ENCODE measurements around the gene CEBPZ. TPM values are rescaled to one million over a fixed set of nuclear protein-coding genes. Genes with fewer than 3 reads are reported as not detected.
"Not testable (repeated sequence)": the region's sequence is repeated elsewhere in the genome, so short reads cannot be mapped to it uniquely, and the experiment has no call there.

The CEBPZ gene
- total and polyA plus RNA-seq, 2 donors from 2014 or later: 45.5 to 55.9 TPM

DNA sequence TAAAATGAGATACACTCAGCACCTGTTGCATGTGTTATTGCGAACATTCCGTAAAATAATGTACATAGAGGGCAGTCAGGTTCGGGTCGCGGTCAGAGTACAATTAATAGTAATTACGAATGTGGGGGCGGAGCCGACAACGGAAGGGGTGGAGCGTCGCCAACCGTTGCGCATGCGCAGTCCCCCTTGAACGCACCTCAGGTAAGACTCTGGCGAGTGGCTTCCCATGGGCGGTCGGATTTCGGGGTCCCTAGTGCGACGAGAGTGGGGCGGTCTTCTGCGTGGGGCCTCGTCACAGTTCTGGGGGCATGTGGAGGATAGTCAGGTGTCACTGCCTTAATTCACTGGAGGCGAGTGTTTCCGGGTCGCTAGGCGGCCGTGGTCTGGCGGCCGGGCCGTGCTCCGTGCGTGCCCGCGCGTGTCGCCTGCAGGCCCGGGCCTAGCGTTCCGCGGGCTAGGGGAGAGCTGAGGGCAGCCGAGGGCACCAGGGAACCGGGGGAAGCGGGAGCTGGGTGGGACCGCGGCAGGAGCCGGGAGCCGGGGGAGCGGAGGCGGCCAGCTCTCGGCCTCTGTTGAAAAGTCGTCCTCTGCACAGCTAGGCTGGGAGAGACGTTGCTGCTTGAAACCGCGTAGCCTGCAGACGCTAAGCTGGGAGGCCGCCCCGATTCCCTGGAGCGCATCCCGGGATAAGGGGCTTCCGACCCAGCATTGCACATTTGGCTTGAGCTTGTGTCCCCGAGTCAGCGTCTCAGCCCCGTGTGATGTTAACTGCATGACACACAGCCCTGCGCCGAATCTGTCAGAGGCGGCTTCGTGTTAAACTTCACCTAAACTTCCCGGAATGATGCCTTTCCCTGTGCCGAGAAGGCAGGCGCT is 34.8 kb downstream of the CEBPZ start, which contains the start of gene CEBPZOS:
TSS of gene CEBPZOS (plus strand) at position 177 of the 876 bp plus-strand sequence. CDS start 3,209 bp downstream, outside the sequence.
- Histone ChIP-seq H3K4me1 (ENCODE audit: control insufficient read depth in 2 of 3, insufficient read depth in 2 of 3, low read depth in 1 of 3, low read length in 3 of 3) (peaks cover 0 to 4% (median 0%) of the 10 kb centered on the region in 3 donors), H3K9me3 (ENCODE audit: control insufficient read depth in 2 of 3, insufficient read depth in 1 of 3, low read length in 3 of 3) (no peaks in the 10 kb centered on the region), H3K4me3 (ENCODE audit: low read length in 3 of 3) (peak within 1 kb of the TSS; percentile 65 to 97 (median 91)), H3K27ac (ENCODE audit: low read depth in 2 of 2, low read length in 2 of 2) (peak within 1 kb of the TSS; percentile 93 to 98), H3K36me3 (ENCODE audit: control insufficient read depth in 2 of 3, insufficient read depth in 3 of 3, low read length in 3 of 3) (peaks cover 2 to 5% (median 4%) of the 10 kb centered on the region in 3 donors), H3K27me3 (ENCODE audit: control insufficient read depth, insufficient read depth, low read length) (no peaks in the 10 kb centered on the region), H3K9ac (ENCODE audit: low read length in 3 of 3) (peak within 1 kb of the TSS; percentile 77 to 93 (median 82))
- intact Hi-C loops (cut with DNase I): no loop called here
- FAIRE-seq: no peak
- TF ChIP-seq, protein P1, sequence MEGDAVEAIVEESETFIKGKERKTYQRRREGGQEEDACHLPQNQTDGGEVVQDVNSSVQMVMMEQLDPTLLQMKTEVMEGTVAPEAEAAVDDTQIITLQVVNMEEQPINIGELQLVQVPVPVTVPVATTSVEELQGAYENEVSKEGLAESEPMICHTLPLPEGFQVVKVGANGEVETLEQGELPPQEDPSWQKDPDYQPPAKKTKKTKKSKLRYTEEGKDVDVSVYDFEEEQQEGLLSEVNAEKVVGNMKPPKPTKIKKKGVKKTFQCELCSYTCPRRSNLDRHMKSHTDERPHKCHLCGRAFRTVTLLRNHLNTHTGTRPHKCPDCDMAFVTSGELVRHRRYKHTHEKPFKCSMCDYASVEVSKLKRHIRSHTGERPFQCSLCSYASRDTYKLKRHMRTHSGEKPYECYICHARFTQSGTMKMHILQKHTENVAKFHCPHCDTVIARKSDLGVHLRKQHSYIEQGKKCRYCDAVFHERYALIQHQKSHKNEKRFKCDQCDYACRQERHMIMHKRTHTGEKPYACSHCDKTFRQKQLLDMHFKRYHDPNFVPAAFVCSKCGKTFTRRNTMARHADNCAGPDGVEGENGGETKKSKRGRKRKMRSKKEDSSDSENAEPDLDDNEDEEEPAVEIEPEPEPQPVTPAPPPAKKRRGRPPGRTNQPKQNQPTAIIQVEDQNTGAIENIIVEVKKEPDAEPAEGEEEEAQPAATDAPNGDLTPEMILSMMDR (IDR thresholded peaks at IDR 0.05; ENCODE audit: borderline replicate concordance, extremely low read depth, insufficient read depth): no peak
- DNase-seq: peak; percentile 88 to 94 (median 92)

DNA sequence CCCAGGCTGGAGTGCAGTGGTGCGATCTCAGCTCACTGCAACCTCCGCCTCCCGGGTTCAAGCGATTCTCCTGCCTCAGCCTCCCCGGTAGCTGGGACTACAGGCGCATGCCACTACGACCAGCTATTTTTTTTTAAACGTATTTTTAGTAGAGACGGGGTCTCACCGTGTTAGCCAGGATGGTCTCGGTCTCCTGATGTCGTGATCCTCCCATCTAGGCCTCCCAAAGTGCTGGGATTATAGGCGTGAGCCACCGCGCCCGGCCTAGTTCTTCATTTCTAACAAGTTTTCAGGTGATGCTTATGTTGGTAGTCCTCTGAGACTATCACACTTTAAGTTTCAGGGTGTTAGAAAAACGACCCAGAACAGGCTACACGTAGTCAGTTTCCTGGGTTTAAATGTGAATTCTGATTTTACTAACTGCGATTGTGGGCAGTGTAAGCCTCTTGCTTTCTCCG is 35.5 kb downstream of the CEBPZ start:
- peak overlapping the region; percentile 93 to 98 for H3K27ac ChIP-seq (ENCODE audit: low read depth in 2 of 2, low read length in 2 of 2)
- H3K4me3 ChIP-seq (ENCODE audit: low read length in 3 of 3): peak overlapping the region; percentile 65 to 97 (median 91)
- H3K9me3 ChIP-seq (ENCODE audit: control insufficient read depth in 2 of 3, insufficient read depth in 1 of 3, low read length in 3 of 3); intact Hi-C loops (cut with DNase I); H3K4me1 ChIP-seq (ENCODE audit: control insufficient read depth in 2 of 3, insufficient read depth in 2 of 3, low read depth in 1 of 3, low read length in 3 of 3); DNase-seq; H3K27me3 ChIP-seq (ENCODE audit: control insufficient read depth, insufficient read depth, low read length); H3K36me3 ChIP-seq (ENCODE audit: control insufficient read depth in 2 of 3, insufficient read depth in 3 of 3, low read length in 3 of 3); FAIRE-seq: not testable (repeated sequence)
- peak overlapping the region in 2 of 3 donors; percentile 77 to 93 for H3K9ac ChIP-seq (ENCODE audit: low read length in 3 of 3)

DNA sequence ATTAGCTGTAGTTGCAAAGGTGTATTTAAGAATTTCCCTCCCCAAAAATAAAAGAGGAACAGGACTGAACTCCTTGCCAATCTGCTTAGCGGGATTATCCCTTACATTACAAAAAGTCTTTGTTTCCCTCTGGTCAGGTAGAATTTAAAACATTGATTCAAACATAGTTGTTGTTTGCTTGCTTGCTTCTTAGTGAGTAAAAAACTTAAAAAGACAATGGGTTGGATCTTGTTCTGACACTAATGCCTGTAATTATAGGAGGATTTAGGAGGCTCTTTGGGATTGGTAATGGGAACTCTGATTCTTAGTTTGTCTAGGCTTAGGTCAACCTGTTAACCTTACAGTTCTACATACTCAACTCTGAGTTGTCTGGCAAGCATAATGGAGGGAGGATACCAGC is 38.8 kb downstream of the CEBPZ start:
- TF ChIP-seq, protein P1 (IDR thresholded peaks at IDR 0.05; ENCODE audit: borderline replicate concordance, extremely low read depth, insufficient read depth): no peak
- Histone ChIP-seq H3K9ac (ENCODE audit: low read length in 3 of 3) (no peak overlapping the region), H3K27ac (ENCODE audit: low read depth in 2 of 2, low read length in 2 of 2) (no peak overlapping the region), H3K9me3 (ENCODE audit: control insufficient read depth in 2 of 3, insufficient read depth in 1 of 3, low read length in 3 of 3) (no peaks in the 10 kb centered on the region), H3K4me3 (ENCODE audit: low read length in 3 of 3) (no peak overlapping the region), H3K27me3 (ENCODE audit: control insufficient read depth, insufficient read depth, low read length) (no peaks in the 10 kb centered on the region), H3K36me3 (ENCODE audit: control insufficient read depth in 2 of 3, insufficient read depth in 3 of 3, low read length in 3 of 3) (no peaks in the 10 kb centered on the region), H3K4me1 (ENCODE audit: control insufficient read depth in 2 of 3, insufficient read depth in 2 of 3, low read depth in 1 of 3, low read length in 3 of 3) (peaks cover 0 to 4% (median 0%) of the 10 kb centered on the region in 3 donors)
- no peak for FAIRE-seq
- intact Hi-C loops (cut with DNase I): no loop called here
- no peak for DNase-seq

DNA sequence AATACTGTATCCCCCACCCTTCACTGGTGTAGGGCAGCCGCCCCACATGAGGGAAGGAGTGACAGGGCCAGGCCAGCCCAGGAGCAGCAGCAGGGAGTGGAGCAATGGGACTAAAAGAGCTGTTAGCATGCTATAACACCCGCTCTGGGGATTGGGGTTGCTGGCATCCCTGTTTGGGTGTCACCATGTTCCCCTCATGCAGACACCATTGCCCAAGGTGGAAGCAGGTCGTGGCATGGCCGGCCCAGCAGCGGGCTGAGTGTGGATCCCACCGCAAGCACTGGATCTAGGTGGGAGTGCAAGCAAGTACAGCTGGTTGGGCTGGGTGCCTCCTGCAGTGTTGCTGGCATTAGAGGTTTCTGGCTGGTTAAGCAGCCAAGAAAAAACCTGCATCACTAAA is 39.6 kb downstream of the CEBPZ start:
- DNase-seq (no peak), FAIRE-seq (no peak)
- no peaks in the 10 kb centered on the region for H3K27me3 ChIP-seq (ENCODE audit: control insufficient read depth, insufficient read depth, low read length)
- H3K4me1 ChIP-seq (ENCODE audit: control insufficient read depth in 2 of 3, insufficient read depth in 2 of 3, low read depth in 1 of 3, low read length in 3 of 3): no peaks in the 10 kb centered on the region
- no peaks in the 10 kb centered on the region for H3K9me3 ChIP-seq (ENCODE audit: control insufficient read depth in 2 of 3, insufficient read depth in 1 of 3, low read length in 3 of 3)
- no peak overlapping the region for H3K9ac ChIP-seq (ENCODE audit: low read length in 3 of 3)
- no peak overlapping the region for H3K27ac ChIP-seq (ENCODE audit: low read depth in 2 of 2, low read length in 2 of 2)
- H3K36me3 ChIP-seq (ENCODE audit: control insufficient read depth in 2 of 3, insufficient read depth in 3 of 3, low read length in 3 of 3): no peaks in the 10 kb centered on the region
- intact Hi-C loops (cut with DNase I): no loop called here
- H3K4me3 ChIP-seq (ENCODE audit: low read length in 3 of 3): no peak overlapping the region
- TF ChIP-seq, protein P1 (IDR thresholded peaks at IDR 0.05; ENCODE audit: borderline replicate concordance, extremely low read depth, insufficient read depth): no peak
